K562 (cell line): Measurements from ENCODE around the gene CAB39.

ENCODE experiments used
- CC2D1A ChIP-seq: fragments of 450-650 bp; IDR thresholded peaks from 2 replicates; pipeline ENCODE4 v1.6.1; 2017; ENCODE audit warnings: mild to moderate bottlenecking
- MCM2 ChIP-seq: fragments of 450-650 bp; IDR thresholded peaks from 2 replicates; pipeline ENCODE4 v1.6.1; 2017; ENCODE audit warnings: low read depth, mild to moderate bottlenecking

DNA sequence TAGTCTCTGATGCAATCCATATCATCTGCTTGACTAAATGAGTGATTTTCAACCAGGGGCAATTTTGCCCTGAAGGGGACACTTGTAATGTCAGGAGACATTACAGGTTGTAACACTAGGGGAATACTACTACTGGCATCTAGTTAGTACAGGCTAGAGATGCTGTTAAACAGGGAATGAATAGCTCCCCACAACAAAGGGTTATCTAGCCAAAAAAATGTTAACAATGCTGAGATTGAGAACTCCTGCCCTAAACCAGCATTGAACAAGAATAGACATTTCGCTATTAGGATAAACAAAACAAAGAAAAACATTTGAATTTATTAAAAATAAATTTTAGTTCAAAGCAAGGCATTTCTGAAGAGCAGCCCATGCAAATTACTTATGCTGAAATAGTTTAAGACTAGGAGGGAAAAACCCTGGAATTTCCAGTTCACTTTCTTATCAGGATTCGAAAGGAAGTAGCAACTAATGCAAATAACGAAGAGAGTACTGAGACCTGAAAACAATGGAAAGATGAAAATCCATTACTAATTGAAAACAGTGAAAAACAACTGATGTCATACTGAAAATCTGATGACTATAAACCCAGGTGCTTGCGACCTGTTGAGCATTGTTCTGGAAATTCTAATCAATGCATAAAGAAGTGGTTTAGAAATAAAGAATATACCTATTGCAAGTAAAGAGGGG, 53.1 kb downstream of the CAB39 start:
- no peak for TF ChIP-seq MCM2
- no peak for TF ChIP-seq CC2D1A
